Hypothalamus (tissue), 51 donors: ENCODE measurements around the gene GRIN2A.

ENCODE experiments used
- DNase-seq, 51 donors: peaks; one replicate each; lab custom pipeline; 2025; lab: John Stamatoyannopoulos, UW

The GRIN2A gene

DNA sequence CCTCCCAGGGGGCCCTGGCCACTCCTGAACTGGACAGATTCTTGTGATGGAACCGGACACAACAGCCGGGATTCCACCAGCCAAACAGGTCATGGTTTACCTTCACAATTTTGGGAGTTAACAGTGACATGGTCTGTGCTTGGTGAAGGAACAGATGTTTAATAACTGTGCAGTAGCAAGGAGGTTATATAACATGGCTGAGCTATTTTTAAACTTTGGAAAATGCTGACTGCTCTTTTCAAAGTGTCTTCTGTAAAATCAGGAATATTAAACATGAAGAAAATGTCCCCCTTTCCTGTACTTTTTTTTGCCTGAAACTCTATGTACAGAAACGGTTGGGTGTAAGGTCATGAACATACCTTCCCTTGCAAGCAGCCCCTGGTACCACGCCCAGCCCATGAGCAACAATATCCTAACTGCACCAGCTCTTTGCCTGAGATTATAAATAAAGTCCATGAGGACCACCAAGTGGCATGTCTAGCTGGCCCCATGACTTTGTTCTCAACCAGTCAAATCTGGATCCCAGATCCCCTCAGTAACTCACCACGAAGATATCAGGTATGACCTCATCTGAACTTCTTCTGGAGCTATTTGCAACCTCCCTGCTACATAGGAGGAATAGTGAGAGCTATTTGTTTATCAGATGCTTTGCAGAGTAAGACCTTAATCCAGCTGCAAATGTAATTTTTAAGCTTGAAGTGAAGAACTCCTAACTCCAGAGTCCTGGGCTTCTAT, 249.1 kb downstream of the GRIN2A start:
- peak in 1 of 51 donors; percentile 24 for DNase-seq

DNA sequence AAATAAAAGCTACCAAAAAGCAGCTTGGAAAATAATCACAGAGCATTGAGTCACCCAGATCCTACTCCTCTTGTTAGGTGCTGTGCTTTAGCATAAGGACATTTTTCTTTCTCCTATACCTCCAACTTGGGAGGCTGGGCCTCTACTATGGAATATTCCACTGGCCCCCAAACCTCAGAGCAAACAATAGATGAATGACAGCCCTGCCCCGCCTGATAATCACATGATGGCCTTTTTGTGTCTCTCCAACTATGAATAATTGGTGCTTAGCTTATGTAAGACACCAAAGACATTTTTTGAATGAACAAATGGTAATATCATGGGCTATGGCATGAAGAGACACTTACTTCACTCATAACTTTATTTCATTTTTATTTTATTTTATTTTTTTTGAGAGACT, 250.2 kb downstream of the GRIN2A start:
- DNase-seq, result peak in 1 of 51 donors; percentile 12

DNA sequence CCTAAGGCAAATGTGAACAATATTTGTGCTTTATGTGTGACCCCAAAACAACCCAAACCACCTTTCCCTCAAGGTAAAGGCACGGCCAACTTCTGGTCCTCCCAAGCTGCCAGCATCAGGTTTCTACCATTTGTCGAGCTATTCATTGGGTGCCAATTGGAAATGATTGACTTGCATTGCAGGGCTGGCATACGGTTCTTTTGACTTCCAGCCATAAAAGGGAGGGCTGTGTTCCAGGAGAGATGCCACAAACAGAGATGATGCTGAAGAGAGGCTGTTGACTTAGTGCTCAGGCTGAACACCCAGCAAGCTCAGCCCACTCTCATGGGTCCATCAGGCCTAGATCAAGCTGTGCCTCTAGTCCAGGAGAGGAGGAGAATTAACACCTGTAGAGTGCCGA, 252.4 kb downstream of the GRIN2A start:
- peak in 1 of 51 donors; percentile 19 for DNase-seq

DNA sequence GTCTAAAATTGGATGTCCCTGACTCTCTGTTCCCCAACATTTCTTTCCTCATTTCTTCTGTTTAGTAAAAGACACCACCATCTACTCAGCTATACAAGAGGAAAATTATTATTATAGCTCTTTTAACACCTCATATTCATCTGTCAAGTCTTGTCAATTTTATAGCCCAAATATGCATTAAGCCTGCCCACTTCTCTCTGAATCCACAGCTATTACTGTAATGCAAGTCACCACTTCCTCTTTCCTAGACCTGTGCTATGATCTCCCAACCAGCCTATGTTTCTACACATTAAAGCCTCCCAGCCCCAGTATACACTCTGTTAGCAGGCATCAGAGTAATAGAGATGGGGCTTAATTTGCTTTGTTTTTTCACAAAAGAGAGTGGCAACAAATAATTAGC, 252.9 kb downstream of the GRIN2A start:
- no peak for DNase-seq

DNA sequence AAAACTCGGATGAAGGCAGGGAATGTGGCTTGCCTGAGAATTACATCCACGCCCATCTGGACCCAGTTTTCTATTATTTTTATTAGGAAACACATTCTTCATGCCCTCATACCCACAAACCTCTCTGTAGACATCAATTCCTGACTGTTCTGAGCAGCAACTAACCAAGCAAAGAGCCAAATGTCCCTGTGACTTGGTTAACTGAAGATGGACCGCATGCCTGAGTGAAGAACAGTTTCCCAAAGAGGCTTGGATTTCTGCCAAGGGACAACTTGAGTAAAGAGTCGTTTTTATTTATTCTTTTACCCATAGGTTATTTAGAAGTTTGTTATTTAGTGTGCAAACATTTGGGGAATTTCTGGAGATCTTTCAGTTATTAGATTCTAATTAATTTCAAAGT, 259.8 kb downstream of the GRIN2A start:
- DNase-seq, result peak in 1 of 51 donors; percentile 8

DNA sequence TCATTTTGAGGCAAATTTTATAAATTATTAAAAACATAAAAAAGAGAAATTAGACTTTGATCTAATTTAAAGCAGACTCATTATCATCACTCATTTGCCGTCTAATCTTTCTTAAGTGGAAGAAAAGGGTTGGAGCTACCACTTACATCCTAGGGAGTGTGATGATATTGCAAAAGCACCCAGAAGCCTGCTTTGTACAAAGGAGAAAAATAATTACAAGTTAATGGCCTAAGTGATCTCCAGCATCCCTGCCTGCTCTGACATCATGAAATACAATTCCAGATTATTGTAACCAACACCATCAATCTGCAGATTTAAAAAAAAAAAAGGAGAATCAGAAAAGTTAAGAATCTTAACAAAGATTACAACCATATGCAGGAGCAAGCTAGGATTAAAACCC, 260.2 kb downstream of the GRIN2A start:
- no peak for DNase-seq

DNA sequence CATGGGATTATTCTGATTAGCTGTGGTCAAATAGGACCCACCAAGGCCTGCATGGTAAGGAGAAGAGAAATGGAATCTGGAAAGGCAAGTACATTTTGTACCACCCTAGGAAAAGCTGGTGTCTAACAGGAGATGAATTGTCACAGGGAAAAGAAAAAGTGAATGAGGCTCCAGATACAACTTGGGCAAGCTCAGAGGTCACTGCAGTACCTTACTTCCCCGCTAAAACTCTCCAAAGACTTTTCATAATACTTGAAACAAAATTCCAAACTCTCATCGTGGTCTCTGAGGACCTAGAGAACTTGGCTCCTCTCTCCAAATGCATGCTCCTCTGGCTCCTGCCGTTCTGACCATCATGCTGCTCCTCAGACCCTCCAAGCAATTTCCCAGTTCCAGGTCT, 262.8 kb downstream of the GRIN2A start:
- no peak for DNase-seq

DNA sequence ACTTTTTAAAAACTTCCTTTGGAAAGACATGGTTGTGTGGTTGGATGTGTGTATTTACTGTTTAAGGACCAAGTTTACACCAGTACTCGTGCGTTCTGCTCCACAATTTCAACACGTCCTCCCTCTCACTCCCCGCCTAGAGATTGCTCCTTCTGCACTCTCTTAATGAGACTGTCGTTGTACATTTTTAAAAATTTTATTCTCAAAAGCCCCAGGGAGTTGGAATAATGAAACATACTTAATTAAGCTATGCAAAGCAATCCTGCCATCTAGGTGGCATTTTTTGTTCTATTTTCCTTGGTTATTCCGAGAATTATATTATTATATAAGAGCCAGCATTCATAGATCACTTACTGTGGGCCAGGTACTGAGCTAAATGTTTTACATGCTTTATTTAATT, 264.5 kb downstream of the GRIN2A start:
- DNase-seq, result no peak

DNA sequence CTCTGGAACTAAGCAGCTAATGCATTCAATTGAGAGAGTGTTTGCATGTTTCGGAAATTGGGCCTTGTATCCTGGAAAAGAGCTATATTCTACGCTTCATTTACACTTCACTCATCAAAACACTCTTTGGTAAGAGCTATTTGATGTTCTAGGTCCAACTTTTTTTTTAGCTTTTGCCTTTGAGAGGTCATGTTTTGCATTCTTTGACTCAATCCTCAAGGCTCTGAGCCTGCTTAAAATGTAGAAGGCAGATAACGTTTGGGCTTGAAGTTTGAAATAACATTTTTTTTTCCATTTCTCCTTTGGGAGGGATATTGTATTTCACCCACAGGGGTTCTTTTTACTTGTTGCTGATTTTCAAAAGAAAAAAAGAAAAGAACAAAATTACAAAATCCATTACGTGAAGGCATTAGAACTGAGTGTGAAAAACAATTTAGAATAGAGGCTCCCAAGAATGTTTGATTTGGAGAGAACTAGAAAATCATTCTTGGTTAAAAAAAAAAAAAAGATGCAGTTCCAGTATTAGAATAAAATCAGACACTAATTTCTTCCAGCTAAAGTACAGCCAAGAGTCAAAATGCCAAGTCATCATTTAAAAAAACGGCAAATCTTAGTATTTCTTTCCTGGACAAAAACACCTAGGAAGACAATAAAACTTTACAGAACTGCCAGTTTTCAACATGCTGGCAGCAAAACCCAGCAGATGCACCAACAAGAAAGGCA, 268.5 kb downstream of the GRIN2A start:
- DNase-seq, result no peak

DNA sequence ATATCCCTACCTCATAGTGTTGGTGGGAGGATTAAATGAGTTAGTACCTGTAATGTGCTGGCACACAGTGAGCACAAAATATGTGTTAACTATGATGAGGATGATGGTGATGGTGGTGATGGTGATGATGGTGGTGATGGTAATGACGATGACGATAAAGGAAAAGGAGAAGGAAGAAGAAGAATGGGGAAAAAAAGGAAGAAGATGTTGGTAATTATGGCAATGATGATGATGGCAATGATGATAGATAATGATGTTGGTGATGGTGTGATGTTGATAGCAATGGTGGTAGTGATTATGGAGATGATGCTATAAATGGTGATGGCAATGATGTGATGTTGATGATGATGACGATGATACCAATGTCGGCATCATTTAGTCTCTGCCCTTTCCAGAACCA, 270.2 kb downstream of the GRIN2A start:
- no peak for DNase-seq

DNA sequence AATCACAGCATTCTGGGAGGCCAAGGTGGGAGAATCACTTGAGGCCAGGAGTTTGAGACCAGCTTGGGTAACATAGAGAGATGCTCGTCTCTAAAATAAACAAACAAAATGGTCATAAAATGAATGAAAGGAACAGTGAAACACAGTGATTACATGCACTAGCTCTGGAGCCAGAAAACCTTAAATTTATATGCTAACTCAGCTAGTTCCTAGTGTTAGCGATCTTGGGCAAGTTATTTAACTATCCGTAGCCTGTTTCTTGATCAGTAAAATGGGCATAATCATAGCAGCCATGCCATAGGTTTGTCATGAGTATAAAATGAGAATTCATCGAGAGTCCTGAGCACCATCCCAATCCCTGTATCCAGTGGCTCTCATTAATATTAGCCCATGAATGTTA, 271.0 kb downstream of the GRIN2A start:
- no peak for DNase-seq

DNA sequence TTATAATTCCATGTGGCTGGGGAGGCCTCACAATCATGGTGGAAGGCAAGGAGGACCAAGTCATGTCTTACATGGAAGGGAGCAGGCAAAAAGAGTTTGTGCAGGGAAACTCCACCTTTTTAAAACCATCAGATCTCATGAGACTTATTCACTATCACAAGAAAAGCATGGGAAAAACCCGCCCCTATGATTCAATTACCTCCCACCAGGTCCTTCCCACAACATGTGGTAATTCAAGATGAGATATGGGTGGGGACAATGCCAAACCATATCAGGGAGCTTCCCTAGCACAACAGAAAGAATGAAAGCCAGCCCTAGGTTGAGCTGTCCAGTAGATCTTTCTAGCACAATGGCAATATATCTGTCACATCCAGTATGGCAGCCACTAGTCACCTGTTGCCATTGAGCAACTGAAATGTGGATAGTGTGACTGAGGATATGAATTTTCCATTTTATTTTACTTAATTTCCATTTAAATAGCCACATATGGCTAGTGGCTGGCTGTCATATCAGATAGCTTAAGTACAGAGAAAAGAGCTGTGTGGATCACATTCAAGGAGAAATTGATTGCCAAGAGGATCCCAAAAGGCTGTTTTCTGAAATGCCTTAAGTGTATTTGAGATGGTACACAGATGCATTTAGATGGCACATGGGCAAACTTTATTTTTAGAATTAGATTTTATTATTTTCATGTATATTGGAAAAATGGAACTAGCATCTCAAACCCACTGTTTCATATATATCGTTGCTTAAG, 273.0 kb downstream of the GRIN2A start:
- DNase-seq, result peak in 1 of 51 donors; percentile 9

DNA sequence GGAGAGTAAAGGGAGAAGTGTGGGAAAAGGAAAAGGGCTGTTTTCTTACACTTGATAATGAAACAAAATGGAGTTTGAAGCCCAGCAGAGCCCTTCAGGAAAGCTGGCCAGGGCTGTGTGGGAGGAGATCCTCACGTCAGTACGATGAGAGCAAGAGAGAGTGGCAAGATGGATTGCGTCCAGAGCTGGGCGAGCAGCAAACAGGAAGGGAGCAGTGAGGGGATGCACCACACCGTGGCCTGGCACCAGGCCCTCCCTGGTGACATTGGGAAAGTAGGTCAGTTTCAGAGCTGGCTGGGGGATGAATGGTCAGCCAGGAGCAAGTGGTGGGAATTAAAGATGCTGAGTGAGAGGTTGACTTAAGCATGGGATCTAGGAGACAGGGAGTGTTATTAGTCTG, 273.6 kb downstream of the GRIN2A start:
- DNase-seq, result peak in 24 of 51 donors; percentile 1 to 60 (median 16)

DNA sequence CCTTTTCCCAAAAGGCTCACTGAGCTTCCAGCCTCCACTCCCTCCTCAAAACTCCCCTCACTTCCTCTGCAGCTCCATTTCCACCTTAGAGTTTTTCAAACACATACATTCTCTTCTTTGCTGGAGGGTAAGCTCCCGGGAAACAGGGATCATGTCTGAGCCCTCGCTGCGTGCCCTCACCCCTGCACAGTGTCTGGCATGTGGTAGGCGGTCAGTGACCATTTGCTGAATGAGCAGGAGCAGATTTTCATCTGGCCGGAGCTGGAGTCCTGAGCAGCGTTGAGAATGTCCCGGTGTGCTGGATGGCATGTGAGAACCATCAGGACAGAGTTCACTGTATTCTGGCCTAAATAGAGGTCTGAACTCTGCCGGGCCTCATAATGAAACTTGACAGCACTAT, 274.5 kb downstream of the GRIN2A start:
- DNase-seq, result no peak

DNA sequence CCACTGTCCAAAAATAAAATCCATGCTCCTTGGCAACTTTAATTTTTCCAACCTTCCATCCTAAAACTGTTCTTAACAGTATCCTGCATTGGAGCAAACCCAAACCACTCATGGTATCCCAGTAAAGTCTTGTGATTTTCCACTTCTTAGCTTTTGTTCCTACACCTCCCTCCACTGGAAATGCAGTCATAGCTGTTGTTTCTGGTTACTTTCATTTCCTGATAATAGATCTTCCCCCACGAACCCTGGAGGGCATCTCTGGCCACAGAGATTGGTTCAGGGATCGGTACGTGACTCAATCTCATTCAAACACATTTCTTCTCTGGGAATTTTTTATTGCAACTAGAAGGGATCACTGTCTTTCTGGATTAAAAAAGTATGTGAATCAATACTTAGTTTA, 276.0 kb downstream of the GRIN2A start:
- DNase-seq, result no peak

DNA sequence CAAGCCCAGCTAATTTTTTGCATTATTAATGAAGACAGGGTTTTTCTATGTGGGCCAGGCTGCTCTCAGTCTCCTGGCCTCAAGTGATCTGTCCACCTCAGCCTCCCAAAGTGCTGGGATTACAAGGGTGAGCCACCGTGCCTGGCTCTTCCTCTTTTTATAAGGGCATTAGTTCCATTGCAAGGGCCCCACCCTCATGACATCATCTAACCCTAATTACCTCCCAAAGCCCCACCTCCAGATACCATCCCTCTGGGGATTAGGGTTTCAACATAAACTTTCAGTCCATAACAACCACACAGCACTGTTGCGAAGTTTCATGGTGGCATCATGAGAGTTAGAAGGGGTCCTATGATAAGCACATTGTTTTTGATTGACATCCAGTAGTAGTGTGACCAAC, 277.7 kb downstream of the GRIN2A start:
- DNase-seq, result no peak

DNA sequence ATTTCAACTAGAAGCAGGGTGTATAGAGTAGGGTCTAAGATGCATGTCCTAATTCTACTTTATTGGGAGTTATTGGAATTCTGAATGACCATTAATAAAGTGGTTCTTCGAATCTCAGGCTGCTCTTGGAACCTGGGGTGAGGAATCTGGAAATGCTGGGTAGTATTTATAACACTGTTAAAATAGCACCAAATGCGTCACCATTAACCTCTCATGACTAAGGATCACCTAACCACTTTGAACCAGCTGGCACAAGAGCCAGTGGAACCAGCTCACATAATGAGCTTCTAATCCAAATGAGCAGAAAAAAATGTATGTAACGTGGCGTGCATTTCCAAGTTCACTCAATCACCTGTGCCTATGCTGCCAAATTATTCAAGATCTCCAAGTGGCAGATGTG, 281.7 kb downstream of the GRIN2A start:
- DNase-seq, result no peak

DNA sequence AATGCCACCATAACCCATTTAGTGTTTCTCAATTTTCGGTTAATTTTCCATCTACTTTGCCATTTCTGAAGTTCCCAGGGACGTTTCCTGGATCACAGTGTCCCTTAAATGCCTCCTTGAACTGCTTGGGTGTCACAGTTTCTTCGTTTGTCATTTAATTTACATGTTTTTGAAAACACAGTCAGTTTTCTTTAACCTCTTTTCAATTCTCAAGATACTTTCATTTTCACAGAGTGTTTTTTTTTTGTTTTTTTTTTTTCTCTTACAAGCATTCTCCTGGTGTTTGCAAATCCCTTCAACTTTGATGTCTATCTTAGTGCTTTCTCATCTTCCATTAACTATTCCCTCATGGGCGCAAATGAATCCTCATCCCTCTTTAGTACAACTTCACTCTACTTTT, 283.7 kb downstream of the GRIN2A start:
- no peak for DNase-seq

DNA sequence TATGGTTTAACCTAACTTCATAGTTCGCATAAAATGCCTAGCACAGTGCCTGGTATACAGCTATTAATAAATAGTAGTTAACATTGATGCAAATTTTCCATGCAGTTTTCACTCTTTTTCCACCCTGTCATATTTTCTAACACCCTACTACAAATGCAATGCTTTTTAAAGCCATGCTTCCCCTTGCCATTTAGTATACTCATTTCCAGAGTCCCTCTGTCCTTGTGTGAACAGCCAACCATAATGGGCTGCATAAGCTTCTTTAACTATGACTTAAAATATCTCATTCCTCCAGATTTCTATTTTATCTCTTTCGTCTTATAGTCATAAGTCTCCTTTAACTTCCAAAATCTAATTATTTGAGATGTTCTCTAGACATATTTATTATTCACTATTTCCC, 284.1 kb downstream of the GRIN2A start:
- DNase-seq, result no peak

DNA sequence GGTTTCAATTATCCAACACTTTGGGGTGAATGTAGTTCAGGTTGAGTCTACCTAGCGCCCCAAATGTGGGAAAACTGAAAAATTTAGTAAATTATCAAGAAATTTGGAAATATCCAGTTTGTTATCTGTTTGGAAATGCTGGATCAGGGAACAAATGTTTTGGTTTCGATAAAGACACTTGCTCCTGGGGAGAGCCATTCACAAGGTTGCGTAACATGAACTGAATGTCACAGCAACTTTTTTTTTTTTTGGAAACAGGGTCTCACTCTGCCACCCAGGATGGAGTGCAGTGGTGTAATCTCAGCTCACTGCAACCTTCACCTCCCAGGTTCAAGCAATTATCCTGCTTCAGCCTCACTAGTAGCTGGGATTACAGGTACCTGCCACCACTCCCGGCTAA, 286.4 kb downstream of the GRIN2A start:
- no peak for DNase-seq

DNA sequence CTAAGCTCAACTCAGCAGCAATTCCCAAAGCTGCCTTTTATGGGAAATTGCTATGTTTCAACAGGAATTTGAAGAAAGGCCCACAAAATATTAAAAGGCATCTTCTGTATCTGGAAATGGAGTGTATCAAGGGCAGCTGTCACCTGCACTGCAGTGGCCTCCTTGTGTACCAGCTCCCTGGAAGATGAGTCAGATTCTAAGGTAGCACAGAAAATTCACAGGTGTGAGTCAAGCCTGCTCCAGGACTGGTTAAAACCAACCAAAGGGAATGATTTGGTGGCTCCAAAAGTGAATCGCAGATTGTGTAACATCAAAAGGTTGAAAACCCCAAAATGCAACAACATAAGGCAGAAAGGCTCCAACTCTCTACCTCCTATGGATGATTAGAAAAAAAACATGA, 296.4 kb downstream of the GRIN2A start:
- DNase-seq, result no peak

DNA sequence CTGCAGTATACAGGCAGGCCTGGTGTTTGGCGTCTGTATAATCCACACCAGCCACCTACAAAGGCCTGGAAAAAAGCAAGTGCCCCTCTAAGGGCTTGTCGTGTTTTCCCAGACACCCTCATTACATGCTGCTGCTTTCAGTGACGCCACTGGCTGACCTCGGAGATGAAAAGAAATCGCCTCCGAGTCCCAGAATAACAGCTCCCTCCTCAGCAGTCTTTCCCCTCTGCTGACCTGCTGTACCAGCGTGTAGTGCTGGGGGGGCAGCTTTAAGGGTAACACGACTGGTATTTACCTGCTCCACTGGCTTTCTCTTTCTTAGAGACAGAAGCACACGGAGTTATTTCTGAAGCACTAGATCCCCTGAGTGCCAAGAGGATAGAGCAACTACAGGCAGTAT, 296.8 kb downstream of the GRIN2A start:
- DNase-seq, result peak in 20 of 51 donors; percentile 2 to 30 (median 12)
